SK-N-SH (cell line): ENCODE data around the gene PCSK9. TPM values are rescaled to one million over a fixed set of nuclear protein-coding genes. Genes with fewer than 3 reads are reported as not detected.

Experiments
- CTCF ChIA-PET: fragments of 300-600, 350-600 bp; formaldehyde crosslinking; extraction: SDS; loops from one replicate; lab custom pipeline; 2021; lab: Yijun Ruan, JAX
- POLR2A ChIA-PET: fragments of 350-600 bp; sonication (Branson Sonifier 250); formaldehyde crosslinking; extraction: SDS; loops from one replicate; lab custom pipeline; 2020; ENCODE audit warnings: antibody characterized with exemption, inconsistent platforms; lab: Yijun Ruan, JAX
- DNase-seq: peaks from one replicate; pipeline ENCODE4 v3.0.0; 2012
- H2AFZ ChIP-seq: fragments of 200-600 bp; sonication (generic); 2 replicates; pipeline ENCODE4 v1.8.1; 2016; ENCODE audit warnings: antibody characterized with exemption, mild to moderate bottlenecking, low read depth
- H3F3A ChIP-seq: fragments of 200-600 bp; sonication (generic); replicated peaks from 2 replicates; pipeline ENCODE3; 2016; ENCODE audit warnings: antibody characterized with exemption, mild to moderate bottlenecking; ENCODE audit not compliant: insufficient read depth
- H3K27ac ChIP-seq, 2 experiments: fragments of 200-500 bp in 1 of 2; fragments of 200-600 bp in 1 of 2; sonication (Bioruptor generic) in 1 of 2; sonication (generic), shearing (Covaris generic) in 1 of 2; 2 replicates each; pipeline versions ENCODE4 v1.5.1 to v1.6.1; 2014 to 2016; ENCODE audit warnings: low read depth in 2 of 2, inconsistent platforms in 1 of 2, low read length in 1 of 2, mild to moderate bottlenecking in 1 of 2, mixed read lengths in 1 of 2
- H3K27me3 ChIP-seq: fragments of 200-600 bp; sonication (generic), shearing (Covaris generic); 2 replicates; pipeline ENCODE4 v1.6.1; 2016; ENCODE audit warnings: mixed run types; ENCODE audit not compliant: insufficient read depth
- H3K36me3 ChIP-seq, 2 experiments: fragments of 200-500 bp in 1 of 2; fragments of 200-600 bp in 1 of 2; sonication (Bioruptor generic) in 1 of 2; sonication (generic) in 1 of 2; replicated peaks in 1 of 2; 2 replicates each; pipeline versions ENCODE3 to v1.5.1; 2014 to 2016; ENCODE audit warnings: low read length in 1 of 2, mild to moderate bottlenecking in 1 of 2; ENCODE audit not compliant: insufficient read depth in 2 of 2, control insufficient read depth in 1 of 2
- H3K4me1 ChIP-seq, 2 experiments: fragments of 200-500 bp in 1 of 2; fragments of 200-600 bp in 1 of 2; sonication (Bioruptor generic) in 1 of 2; sonication (generic), shearing (Covaris generic) in 1 of 2; 2 replicates each; pipeline versions ENCODE4 v1.5.1 to v1.6.1; 2014 to 2016; ENCODE audit warnings: low read depth in 1 of 2, low read length in 1 of 2, mixed run types in 1 of 2; ENCODE audit not compliant: insufficient read depth in 2 of 2, control insufficient read depth in 1 of 2
- H3K4me2 ChIP-seq: fragments of 200-600 bp; sonication (generic), shearing (Covaris generic); 2 replicates; pipeline ENCODE4 v1.6.1; 2017; ENCODE audit warnings: mixed run types
- H3K4me3 ChIP-seq, 2 experiments: fragments of 200-500 bp in 1 of 2; fragments of 200-600 bp in 1 of 2; sonication (Bioruptor generic) in 1 of 2; sonication (generic), shearing (Covaris generic) in 1 of 2; 2 replicates each; pipeline versions ENCODE4 v1.5.1 to v1.8.1; 2014 to 2016; ENCODE audit warnings: low read depth in 2 of 2, inconsistent platforms in 1 of 2, low read length in 1 of 2, mild to moderate bottlenecking in 1 of 2, mixed read lengths in 1 of 2, moderate library complexity in 1 of 2
- H3K79me2 ChIP-seq: fragments of 200-600 bp; sonication (generic); 2 replicates; pipeline ENCODE4 v1.8.1; 2017; ENCODE audit warnings: mild to moderate bottlenecking; ENCODE audit not compliant: insufficient read depth
- H3K9ac ChIP-seq: fragments of 200-600 bp; sonication (generic); 2 replicates; pipeline ENCODE4 v1.6.1; 2017; ENCODE audit warnings: mixed run types
- H3K9me2 ChIP-seq: fragments of 200-600 bp; sonication (generic); 2 replicates; pipeline ENCODE4 v1.6.1; 2017; ENCODE audit warnings: mixed run types
- H3K9me3 ChIP-seq: fragments of 200-600 bp; sonication (generic); 2 replicates; pipeline ENCODE4 v1.6.1; 2017; ENCODE audit warnings: mixed run types, mild to moderate bottlenecking, moderate library complexity
- H4K20me1 ChIP-seq: fragments of 200-600 bp; sonication (generic); 2 replicates; pipeline ENCODE4 v1.6.1; 2017; ENCODE audit warnings: mild to moderate bottlenecking, mixed run types; ENCODE audit not compliant: insufficient read depth
- ELF1 ChIP-seq: IDR thresholded peaks from 2 replicates; pipeline ENCODE4 v1.4.0; 2012
- FOXJ3 ChIP-seq: sonication (generic); formaldehyde crosslinking; IDR thresholded peaks from 2 replicates; pipeline ENCODE4 v1.5.1; 2020; ENCODE audit warnings: mild to moderate bottlenecking, missing genetic modification reagents
- FOXM1 ChIP-seq: IDR thresholded peaks from 2 replicates; pipeline ENCODE4 v1.4.0; 2012; ENCODE audit warnings: low read depth, mild to moderate bottlenecking
- MXI1 ChIP-seq: IDR thresholded peaks from 2 replicates; pipeline ENCODE4 v1.6.1; 2012; ENCODE audit warnings: mild to moderate bottlenecking, low read depth, low read length, improper control_type of control experiment
- RFX5 ChIP-seq: IDR thresholded peaks from 2 replicates; pipeline ENCODE4 v1.6.1; 2012; ENCODE audit warnings: mild to moderate bottlenecking, improper control_type of control experiment, low read length
- RXRA ChIP-seq: IDR thresholded peaks from 2 replicates; pipeline ENCODE4 v1.4.0; 2012; ENCODE audit warnings: low read depth, mild to moderate bottlenecking, borderline replicate concordance
- SIN3A ChIP-seq: IDR thresholded peaks from 2 replicates; pipeline ENCODE4 v1.6.1; 2012; ENCODE audit warnings: low read depth, mild to moderate bottlenecking, low read length, moderate library complexity, borderline replicate concordance
- SMC3 ChIP-seq: IDR thresholded peaks from 2 replicates; pipeline ENCODE4 v1.6.1; 2012; ENCODE audit warnings: low read depth, low read length, improper control_type of control experiment
- WGBS: methylation state at CpG from one replicate; pipeline ENCODE4 v1.1.6; 2017; ENCODE audit warnings: low lambda C conversion rate; 5-methylcytosine and 5-hydroxymethylcytosine counted together
- polyA plus RNA-seq, 3 experiments: library from polyadenylated mRNA; depleted of rRNA; stranded (reverse); fragments of >200 nt; gene quantifications; 2 replicates each; pipeline ENCODE4 v1.2.3, GENCODE V29; 2012
- TF ChIP-seq, protein P1 (sequence below): IDR thresholded peaks from 2 replicates; pipeline ENCODE4 v1.6.1; 2012; ENCODE audit warnings: mild to moderate bottlenecking, low read depth, low read length, moderate library complexity
- TF ChIP-seq, protein P2 (sequence below): IDR thresholded peaks from 2 replicates; pipeline ENCODE4; 2012

The PCSK9 gene
- polyA plus RNA-seq, 1 of the 3 experiments (the other 2 are of a cell fraction), result 0.02 TPM

DNA sequence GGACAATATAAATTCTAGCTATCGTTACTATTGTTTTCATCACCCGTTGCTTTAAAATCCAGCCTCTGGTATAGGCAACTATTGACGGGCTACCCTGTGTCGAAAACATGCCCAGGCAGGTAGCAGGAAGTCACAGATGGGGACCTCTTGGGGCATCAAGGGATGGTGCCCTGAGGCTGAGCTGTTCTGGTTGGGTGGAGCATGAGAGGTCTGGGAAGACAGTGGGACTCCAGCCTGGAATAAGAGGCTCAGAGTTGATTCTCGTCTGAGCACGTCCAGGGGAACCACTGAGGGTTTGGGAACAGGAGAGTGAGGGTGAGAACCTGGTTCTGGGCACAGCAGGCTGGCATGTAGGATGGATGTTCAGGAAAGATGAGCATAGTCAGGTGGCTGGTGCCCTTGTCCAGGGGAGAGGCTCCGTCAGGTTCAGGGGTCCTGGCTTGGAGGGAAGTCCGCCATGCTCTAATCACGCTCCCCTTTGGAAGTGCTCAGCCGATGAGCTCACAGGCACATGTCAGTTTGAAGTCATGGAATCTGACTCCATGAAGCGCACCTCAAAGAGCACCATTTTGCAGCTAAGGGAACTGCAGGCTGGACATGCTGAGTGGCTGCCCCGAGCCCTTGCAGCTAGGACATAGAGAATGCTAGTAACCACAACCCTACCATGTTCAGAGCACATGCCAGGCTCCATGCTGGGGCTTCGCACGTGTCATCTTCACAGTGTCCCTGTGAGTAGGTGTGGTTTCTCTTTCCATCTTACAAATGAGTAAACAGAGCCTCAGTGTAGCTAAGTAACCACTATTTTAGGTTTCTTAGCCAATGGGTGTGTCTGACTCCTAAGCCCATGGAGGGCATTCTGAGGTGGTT is 21.0 kb downstream of the PCSK9 start:
- H4K20me1 ChIP-seq, result no peaks in the 10 kb centered on the region
- DNase-seq, result no peak
- H3K4me2 ChIP-seq, result no peak overlapping the region
- H3K27me3 ChIP-seq, result no peaks in the 10 kb centered on the region
- CTCF ChIA-PET, result interaction anchor here (1.2 to 3.4 kb wide), 5 partner anchors 11 to 217 kb away, joined by 3 to 15 read pairs (median 6); no protein-coding TSS in a partner anchor
- H2AFZ ChIP-seq, result no peak overlapping the region
- WGBS, result 89% methylated on average over 10 of the region's 14 CpGs
- H3K9ac ChIP-seq, result no peak overlapping the region
- no peak for TF ChIP-seq RXRA
- no peak for TF ChIP-seq MXI1
- TF ChIP-seq, all 33 proteins: peak for 0
- Histone ChIP-seq H3K4me1 (peaks cover 0 to 22% of the 10 kb centered on the region in 2 experiments; a peak in 2 of 4 replicates), H3K36me3 (no peaks in the 10 kb centered on the region), H3F3A (no peaks in the 10 kb centered on the region), H3K9me2 (no peaks in the 10 kb centered on the region), H3K4me3 (no peak overlapping the region), H3K9me3 (no peaks in the 10 kb centered on the region), H3K79me2 (no peaks in the 10 kb centered on the region), H3K27ac (no peak overlapping the region)
- POLR2A ChIA-PET, result interaction anchor here (0.7 kb wide), 1 partner anchor 8 kb away, joined by 3 read pairs; no protein-coding TSS in a partner anchor

DNA sequence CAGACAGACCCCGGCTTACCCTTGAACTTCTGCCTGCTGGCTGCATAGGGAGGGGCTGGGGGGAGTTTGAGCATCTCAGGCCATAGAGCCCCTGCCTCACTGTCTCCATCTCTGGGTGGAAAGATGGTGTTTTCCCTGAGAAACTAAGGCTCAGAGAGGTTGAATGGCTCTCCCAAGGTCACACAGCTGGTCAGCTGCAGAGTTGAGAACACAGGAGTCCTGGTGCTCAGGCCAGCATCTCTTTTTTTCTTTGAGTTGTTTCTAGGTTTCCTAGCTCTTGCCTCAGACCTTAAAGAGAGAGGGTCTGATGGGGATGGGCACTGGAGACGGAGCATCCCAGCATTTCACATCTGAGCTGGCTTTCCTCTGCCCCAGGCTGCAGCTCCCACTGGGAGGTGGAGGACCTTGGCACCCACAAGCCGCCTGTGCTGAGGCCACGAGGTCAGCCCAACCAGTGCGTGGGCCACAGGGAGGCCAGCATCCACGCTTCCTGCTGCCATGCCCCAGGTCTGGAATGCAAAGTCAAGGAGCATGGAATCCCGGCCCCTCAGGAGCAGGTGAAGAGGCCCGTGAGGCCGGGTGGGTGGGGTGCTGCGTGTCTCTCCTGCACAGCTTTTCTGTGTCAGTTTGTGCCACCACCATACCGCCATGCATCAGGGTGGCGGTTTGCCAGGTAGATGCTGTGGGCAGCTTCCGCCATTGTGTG is 21.8 kb downstream of the PCSK9 start:
- no peak overlapping the region for H3K4me2 ChIP-seq
- CTCF ChIA-PET, result interaction anchor here (1.2 to 3.4 kb wide), 4 partner anchors 10 to 216 kb away, joined by 3 to 15 read pairs (median 9); no protein-coding TSS in a partner anchor

DNA sequence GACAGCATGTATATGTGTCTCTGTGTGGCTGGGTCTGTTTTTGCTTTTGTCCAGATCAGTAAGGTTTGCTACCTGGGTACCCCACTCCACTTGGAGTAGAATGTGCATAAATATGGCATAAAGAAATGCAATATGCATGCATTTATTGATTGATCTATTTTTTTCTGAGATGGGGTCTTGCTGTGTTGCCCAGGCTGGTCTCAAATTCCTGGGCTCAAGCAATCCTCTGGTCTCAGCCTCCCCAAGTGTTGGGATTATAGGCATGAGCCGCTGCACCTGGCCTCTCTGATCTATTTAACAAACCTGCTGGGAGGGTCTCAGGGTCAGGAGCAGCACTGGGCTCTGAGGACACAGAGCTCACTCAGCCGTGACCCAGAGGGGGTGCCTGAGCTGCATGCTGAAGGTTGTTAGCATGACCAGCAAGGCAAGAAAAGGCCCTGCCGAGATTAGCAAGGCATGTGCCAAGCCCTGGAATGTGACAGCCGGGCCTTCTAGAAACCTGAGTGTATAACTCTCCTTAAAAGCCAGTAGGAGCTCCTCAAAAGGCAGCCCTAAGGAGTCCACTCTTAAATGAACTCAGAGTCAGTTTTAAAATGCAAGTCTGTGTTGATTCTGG is 22.5 kb downstream of the PCSK9 start:
- no peaks in the 10 kb centered on the region for H3F3A ChIP-seq
- CTCF ChIA-PET, result interaction anchor here (0.6 to 3.4 kb wide), 5 partner anchors 9 to 216 kb away, joined by 3 to 15 read pairs (median 6); no protein-coding TSS in a partner anchor
- peaks cover 0 to 29% of the 10 kb centered on the region in 2 experiments; a peak in 2 of 4 replicates for H3K4me1 ChIP-seq
- no peak overlapping the region for H3K4me3 ChIP-seq
- no peaks in the 10 kb centered on the region for H4K20me1 ChIP-seq
- H3K36me3 ChIP-seq, result peaks cover 6 to 10% of the 10 kb centered on the region in 2 experiments
- no peak overlapping the region for H2AFZ ChIP-seq
- no peak overlapping the region for H3K27ac ChIP-seq
- H3K9me2 ChIP-seq, result no peaks in the 10 kb centered on the region
- H3K9ac ChIP-seq, result no peak overlapping the region
- no peaks in the 10 kb centered on the region for H3K9me3 ChIP-seq
- no peak overlapping the region for H3K4me2 ChIP-seq
- TF ChIP-seq, protein P1, sequence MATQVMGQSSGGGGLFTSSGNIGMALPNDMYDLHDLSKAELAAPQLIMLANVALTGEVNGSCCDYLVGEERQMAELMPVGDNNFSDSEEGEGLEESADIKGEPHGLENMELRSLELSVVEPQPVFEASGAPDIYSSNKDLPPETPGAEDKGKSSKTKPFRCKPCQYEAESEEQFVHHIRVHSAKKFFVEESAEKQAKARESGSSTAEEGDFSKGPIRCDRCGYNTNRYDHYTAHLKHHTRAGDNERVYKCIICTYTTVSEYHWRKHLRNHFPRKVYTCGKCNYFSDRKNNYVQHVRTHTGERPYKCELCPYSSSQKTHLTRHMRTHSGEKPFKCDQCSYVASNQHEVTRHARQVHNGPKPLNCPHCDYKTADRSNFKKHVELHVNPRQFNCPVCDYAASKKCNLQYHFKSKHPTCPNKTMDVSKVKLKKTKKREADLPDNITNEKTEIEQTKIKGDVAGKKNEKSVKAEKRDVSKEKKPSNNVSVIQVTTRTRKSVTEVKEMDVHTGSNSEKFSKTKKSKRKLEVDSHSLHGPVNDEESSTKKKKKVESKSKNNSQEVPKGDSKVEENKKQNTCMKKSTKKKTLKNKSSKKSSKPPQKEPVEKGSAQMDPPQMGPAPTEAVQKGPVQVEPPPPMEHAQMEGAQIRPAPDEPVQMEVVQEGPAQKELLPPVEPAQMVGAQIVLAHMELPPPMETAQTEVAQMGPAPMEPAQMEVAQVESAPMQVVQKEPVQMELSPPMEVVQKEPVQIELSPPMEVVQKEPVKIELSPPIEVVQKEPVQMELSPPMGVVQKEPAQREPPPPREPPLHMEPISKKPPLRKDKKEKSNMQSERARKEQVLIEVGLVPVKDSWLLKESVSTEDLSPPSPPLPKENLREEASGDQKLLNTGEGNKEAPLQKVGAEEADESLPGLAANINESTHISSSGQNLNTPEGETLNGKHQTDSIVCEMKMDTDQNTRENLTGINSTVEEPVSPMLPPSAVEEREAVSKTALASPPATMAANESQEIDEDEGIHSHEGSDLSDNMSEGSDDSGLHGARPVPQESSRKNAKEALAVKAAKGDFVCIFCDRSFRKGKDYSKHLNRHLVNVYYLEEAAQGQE, result no peak
- no peak for TF ChIP-seq RFX5
- no peak for TF ChIP-seq FOXJ3 (CRISPR knock-in tag)
- no peak for TF ChIP-seq FOXM1
- TF ChIP-seq ELF1, result no peak
- TF ChIP-seq, protein P2, sequence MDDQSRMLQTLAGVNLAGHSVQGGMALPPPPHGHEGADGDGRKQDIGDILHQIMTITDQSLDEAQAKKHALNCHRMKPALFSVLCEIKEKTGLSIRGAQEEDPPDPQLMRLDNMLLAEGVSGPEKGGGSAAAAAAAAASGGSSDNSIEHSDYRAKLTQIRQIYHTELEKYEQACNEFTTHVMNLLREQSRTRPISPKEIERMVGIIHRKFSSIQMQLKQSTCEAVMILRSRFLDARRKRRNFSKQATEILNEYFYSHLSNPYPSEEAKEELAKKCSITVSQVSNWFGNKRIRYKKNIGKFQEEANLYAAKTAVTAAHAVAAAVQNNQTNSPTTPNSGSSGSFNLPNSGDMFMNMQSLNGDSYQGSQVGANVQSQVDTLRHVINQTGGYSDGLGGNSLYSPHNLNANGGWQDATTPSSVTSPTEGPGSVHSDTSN, result no peak
- WGBS, result 66% methylated on average over 3 of the region's 4 CpGs
- H3K79me2 ChIP-seq, result no peaks in the 10 kb centered on the region
- H3K27me3 ChIP-seq, result no peaks in the 10 kb centered on the region
- POLR2A ChIA-PET, result no interaction called here
- DNase-seq, result no peak

More for the DNA sequence above, 21.8 kb downstream of the PCSK9 start:
- peaks cover 2 to 4% of the 10 kb centered on the region in 2 experiments for H3K36me3 ChIP-seq
- no peak overlapping the region for H2AFZ ChIP-seq
- H3K9ac ChIP-seq, result no peak overlapping the region
- no peaks in the 10 kb centered on the region for H4K20me1 ChIP-seq
- peaks cover 0 to 29% of the 10 kb centered on the region in 2 experiments; a peak in 2 of 4 replicates for H3K4me1 ChIP-seq
- POLR2A ChIA-PET, result no interaction called here
- no peak overlapping the region for H3K27ac ChIP-seq
- no peaks in the 10 kb centered on the region for H3K9me3 ChIP-seq
- H3K79me2 ChIP-seq, result no peaks in the 10 kb centered on the region
- no peaks in the 10 kb centered on the region for H3K9me2 ChIP-seq
- WGBS, result 82% methylated on average over 8 of the region's 13 CpGs
- H3F3A ChIP-seq, result no peaks in the 10 kb centered on the region
- no peaks in the 10 kb centered on the region for H3K27me3 ChIP-seq
- TF ChIP-seq FOXM1, result no peak
- no peak for TF ChIP-seq SMC3
- TF ChIP-seq MXI1, result no peak
- TF ChIP-seq SIN3A, result no peak
- no peak for DNase-seq
- H3K4me3 ChIP-seq, result no peak overlapping the region
